ENCODE measurements around the gene KPNB1.

KPNB1 gene

DNA sequence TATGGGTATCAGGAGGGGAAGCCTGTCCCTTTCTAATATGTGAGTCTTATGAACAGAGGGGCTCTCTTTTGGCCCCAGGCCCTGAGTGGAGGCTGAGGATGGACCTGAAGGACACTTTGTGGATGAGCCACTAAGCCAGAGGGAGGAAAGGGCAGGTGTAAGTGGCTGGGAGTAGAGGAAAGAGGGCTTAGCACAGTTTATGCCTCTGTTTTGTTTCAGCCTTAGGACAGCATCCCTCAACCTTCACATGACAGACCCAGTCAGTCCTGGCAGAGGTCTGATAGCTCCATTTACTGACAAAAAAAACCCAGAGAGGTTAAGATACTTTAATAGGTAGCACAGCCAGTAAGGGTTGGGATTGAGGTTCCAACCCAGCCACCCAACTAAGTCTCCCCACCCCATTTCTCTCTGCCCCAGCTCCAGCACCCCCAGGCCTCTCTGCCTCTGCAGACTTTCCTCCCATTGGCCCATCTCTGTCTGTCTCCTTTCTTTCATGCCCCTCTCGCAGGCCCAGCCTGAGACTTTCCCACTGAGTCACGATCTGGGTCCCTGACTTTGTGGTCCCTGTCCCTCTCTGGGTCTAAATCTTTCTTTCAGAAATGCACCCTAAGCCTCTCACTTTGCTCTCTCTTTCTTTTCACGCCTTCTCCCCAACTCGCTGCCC lies 78.6 kb downstream of the KPNB1 start:
- DNase-seq (ENCODE audit: low read depth in 2 of 2) = no peak

- DNase-seq (ENCODE audit: low read depth in 2 of 2) = no peak
These were observed 79.8 kb downstream of the KPNB1 start for GRCh38 chr17:47729476-47729875.

DNA sequence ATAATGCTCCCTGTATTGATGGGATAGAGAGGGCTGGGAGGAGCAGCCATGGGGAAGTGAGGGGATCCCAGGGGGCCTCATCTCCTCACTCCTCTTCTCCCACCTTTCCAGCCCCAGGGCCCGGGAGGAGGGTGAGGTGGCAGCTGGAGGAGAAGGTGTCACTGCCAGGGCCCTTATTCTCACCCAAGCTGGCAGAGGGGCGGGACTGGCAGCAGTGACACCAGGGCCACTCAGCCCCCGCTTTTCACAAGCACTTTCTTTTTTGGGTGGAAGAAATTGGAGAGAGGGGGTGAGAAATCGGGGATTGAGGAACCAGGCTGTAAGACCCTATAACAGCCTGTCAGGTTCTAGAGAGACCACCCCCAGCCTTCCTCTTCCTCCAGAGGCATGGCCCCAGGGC lies 81.0 kb downstream of the KPNB1 start:
- DNase-seq (ENCODE audit: low read depth in 2 of 2) = no peak

DNA sequence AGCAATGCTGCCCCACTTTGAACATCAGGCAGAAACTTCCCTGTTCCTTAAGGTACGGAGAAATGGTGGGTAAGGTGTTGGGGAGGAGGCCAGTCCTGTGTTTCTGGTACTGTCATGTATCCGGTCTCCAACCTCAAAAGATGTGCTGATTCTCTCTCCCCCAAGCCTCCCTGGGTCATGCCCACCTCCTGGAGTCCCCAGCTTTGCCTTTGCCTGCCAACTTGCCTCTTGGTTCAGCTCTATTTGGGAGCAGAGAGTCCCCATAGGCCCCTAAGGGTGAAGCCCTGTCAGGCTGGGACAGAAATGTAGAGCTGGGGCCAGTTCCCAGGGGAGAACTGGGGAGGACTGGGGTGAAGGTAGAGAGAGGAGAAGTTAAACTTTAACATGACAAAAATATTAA lies 81.7 kb downstream of the KPNB1 start:
- DNase-seq (ENCODE audit: low read depth in 2 of 2) = no peak

- no peak for DNase-seq (ENCODE audit: low read depth in 2 of 2)
These were observed 82.8 kb downstream of the KPNB1 start for GRCh38 chr17:47732399-47733046.

GRCh38 chr17:47733047-47733673 lies 83.4 kb downstream of the KPNB1 start, which contains the start of gene TBX21:
TBX21 (plus strand) TSS chr17:47733236; CDS start chr17:47733455, 219 bp downstream.
- DNase-seq (ENCODE audit: low read depth in 2 of 2) = peak; percentile 89 to 91

GRCh38 chr17:47733674-47734410 lies 84.1 kb downstream of the KPNB1 start:
- no peak for DNase-seq (ENCODE audit: low read depth in 2 of 2)

DNA sequence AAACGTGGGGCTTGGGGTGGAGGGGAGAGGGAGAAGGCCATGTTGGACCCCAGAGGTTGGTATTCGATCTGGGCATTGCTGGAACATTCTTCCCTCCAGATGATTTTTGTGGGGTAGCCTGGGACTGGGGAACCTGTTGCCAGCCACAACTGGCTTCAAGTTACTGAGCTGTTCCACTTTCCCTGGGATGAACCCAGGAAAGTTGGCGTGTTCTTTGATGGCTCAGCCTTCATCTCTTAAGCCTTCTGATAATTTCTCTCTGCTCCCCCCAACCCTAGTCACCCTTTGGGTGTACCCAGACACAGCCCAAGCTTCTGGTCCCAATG lies 85.4 kb downstream of the KPNB1 start:
- no peak for DNase-seq (ENCODE audit: low read depth in 2 of 2)
